H1 (cell line): ENCODE data around the gene CASK.

ENCODE experiments used
- CHD2 ChIP-seq: IDR thresholded peaks from 2 replicates; pipeline ENCODE4 v1.6.1; 2012; ENCODE audit warnings: low read length, improper control_type of control experiment
- EGR1 ChIP-seq: IDR thresholded peaks from 2 replicates; pipeline ENCODE4 v1.6.1; 2011; ENCODE audit warnings: low read depth, low read length, borderline replicate concordance
- EZH2 ChIP-seq: fragments of 200-600 bp; sonication (generic); IDR thresholded peaks from 2 replicates; pipeline ENCODE4 v1.7.1; 2012; ENCODE audit warnings: low read depth, mild to moderate bottlenecking, moderate library complexity, low read length, inconsistent platforms; ENCODE audit not compliant: severe bottlenecking
- JUND ChIP-seq: IDR thresholded peaks from 2 replicates; pipeline ENCODE4 v1.6.1; 2011; ENCODE audit warnings: mild to moderate bottlenecking, improper control_type of control experiment, low read length
- MAFK ChIP-seq: IDR thresholded peaks from 2 replicates; pipeline ENCODE4 v1.6.1; 2012; ENCODE audit warnings: low read depth, mild to moderate bottlenecking, improper control_type of control experiment, low read length
- NRF1 ChIP-seq: IDR thresholded peaks from 2 replicates; pipeline ENCODE4 v1.6.1; 2011; ENCODE audit warnings: mild to moderate bottlenecking, low read depth, low read length, improper control_type of control experiment
- POLR2A ChIP-seq, 2 experiments: IDR thresholded peaks; 1 replicate in 1 of 2; 2 replicates in 1 of 2; pipeline ENCODE4 v1.6.1; 2011; ENCODE audit warnings: low read depth in 2 of 2, low read length in 2 of 2, mild to moderate bottlenecking in 2 of 2; ENCODE audit errors: control extremely low read depth in 1 of 2
- SIN3A ChIP-seq, 2 experiments: IDR thresholded peaks in 1 of 2; conservative IDR thresholded peaks in 1 of 2; 2 replicates each; pipeline ENCODE4 v1.6.1; 2011 to 2012; ENCODE audit warnings: low read length in 2 of 2, improper control_type of control experiment in 1 of 2, low read depth in 1 of 2, mild to moderate bottlenecking in 1 of 2
- SIRT6 ChIP-seq: IDR thresholded peaks from one replicate; pipeline ENCODE4 v1.7.1; 2012; ENCODE audit warnings: low read length, inconsistent platforms
- TCF12 ChIP-seq: IDR thresholded peaks from 2 replicates; pipeline ENCODE4 v1.6.1; 2011; ENCODE audit warnings: low read depth, mild to moderate bottlenecking, low read length
- ZNF274 ChIP-seq: IDR thresholded peaks from 2 replicates; pipeline ENCODE4 v1.7.0; 2012; ENCODE audit warnings: low read length, borderline replicate concordance; ENCODE audit errors: extremely low read depth
- TF ChIP-seq, protein P1 (sequence below), 3 experiments: IDR thresholded peaks; 1 replicate in 2 of 3; 2 replicates in 1 of 3; pipeline versions ENCODE4 v1.5.1 to v1.6.1; 2011; ENCODE audit warnings: low read length in 3 of 3, mild to moderate bottlenecking in 3 of 3, inconsistent platforms in 2 of 3, low read depth in 1 of 3, moderate library complexity in 1 of 3; ENCODE audit not compliant: insufficient read depth in 1 of 3; ENCODE audit errors: control extremely low read depth in 1 of 3
- TF ChIP-seq, protein P2 (sequence below): IDR thresholded peaks from 2 replicates; pipeline ENCODE4 v1.6.1; 2012; ENCODE audit warnings: inconsistent platforms

DNA sequence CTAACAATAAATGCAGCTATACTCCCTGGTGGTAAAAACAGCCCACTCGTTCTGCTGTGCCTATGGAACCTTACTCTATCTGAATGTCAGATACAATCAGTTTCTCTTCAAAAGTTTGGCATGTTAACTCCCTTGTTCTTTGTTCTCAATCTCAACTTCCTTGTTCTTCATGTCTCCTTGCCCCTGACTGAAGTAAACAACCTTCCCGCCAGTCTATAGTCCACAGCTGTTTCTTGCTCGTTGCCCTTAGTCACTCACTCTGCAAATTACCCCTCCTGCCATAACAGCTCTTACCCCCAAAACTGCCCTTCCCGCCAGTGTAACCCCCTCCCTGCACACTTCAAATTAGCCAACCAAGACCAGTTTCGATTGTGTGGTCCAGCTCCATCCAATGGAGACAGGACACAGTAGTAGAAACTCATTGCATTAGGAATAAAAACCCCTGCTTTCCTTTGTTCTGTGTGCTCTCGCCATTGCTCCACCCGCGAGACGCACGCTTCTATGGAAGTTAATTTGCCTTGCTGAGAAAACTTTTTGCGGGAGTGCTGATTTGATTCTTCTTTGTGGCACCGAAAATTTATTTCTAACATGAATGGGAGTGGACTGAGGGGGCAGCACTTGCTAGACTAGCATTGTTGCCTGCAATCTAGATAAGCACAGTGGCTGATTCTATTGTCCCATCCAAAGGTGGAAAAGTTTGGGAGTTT, 206.4 kb downstream of the CASK start:
- TF ChIP-seq EGR1 (no peak), MAFK (no peak), EZH2 (no peak), SIN3A (conservative IDR thresholded peaks at IDR 0.05 in 1 of 2, IDR thresholded peaks at IDR 0.05 in 1 of 2; ENCODE audit: low read depth in 1 of 2, low read length in 2 of 2) (no peak), ZNF274 (no peak), NRF1 (no peak), TCF12 (no peak), CHD2 (no peak), JUND (no peak), POLR2A (IDR thresholded peaks at IDR 0.05; ENCODE audit: control extremely low read depth in 1 of 2, low read depth in 2 of 2, low read length in 2 of 2) (no peak), SIRT6 (no peak)
- TF ChIP-seq, protein P1, sequence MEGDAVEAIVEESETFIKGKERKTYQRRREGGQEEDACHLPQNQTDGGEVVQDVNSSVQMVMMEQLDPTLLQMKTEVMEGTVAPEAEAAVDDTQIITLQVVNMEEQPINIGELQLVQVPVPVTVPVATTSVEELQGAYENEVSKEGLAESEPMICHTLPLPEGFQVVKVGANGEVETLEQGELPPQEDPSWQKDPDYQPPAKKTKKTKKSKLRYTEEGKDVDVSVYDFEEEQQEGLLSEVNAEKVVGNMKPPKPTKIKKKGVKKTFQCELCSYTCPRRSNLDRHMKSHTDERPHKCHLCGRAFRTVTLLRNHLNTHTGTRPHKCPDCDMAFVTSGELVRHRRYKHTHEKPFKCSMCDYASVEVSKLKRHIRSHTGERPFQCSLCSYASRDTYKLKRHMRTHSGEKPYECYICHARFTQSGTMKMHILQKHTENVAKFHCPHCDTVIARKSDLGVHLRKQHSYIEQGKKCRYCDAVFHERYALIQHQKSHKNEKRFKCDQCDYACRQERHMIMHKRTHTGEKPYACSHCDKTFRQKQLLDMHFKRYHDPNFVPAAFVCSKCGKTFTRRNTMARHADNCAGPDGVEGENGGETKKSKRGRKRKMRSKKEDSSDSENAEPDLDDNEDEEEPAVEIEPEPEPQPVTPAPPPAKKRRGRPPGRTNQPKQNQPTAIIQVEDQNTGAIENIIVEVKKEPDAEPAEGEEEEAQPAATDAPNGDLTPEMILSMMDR (IDR thresholded peaks at IDR 0.05; ENCODE audit: control extremely low read depth in 1 of 3, insufficient read depth in 1 of 3, low read depth in 1 of 3, low read length in 3 of 3): no peak
- TF ChIP-seq, protein P2, sequence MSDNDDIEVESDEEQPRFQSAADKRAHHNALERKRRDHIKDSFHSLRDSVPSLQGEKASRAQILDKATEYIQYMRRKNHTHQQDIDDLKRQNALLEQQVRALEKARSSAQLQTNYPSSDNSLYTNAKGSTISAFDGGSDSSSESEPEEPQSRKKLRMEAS: no peak
